HG03045 (cell line): ENCODE results near the gene CD276.

ENCODE experiments used
- ATAC-seq: cut with Tn5 transposase; IDR thresholded peaks from one replicate; pipeline ENCODE4 v1.9.1; 2021; ENCODE audit warnings: mild to moderate bottlenecking, moderate library complexity; ENCODE audit not compliant: unreplicated experiment

CD276 gene

DNA sequence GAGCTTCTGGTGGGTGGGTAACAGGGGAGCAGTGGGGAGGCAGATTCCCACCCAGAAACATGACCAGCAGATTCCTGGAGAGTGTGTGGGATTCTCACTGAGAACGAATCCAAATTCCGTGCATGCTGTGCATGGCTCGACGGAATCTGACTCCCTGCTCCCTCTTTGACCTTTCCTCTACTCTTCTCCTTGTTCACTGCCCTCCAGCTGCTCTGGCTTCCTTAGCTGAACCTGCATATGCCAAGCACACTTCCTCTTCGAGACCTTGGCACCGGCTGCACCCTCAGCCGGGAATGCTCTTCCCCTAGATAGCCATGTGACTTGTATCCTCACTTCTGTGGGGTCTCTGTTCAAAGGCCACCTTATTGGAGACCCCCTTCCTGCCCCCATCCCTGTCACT lies 62.7 kb downstream of the CD276 start:
- no peak for ATAC-seq

DNA sequence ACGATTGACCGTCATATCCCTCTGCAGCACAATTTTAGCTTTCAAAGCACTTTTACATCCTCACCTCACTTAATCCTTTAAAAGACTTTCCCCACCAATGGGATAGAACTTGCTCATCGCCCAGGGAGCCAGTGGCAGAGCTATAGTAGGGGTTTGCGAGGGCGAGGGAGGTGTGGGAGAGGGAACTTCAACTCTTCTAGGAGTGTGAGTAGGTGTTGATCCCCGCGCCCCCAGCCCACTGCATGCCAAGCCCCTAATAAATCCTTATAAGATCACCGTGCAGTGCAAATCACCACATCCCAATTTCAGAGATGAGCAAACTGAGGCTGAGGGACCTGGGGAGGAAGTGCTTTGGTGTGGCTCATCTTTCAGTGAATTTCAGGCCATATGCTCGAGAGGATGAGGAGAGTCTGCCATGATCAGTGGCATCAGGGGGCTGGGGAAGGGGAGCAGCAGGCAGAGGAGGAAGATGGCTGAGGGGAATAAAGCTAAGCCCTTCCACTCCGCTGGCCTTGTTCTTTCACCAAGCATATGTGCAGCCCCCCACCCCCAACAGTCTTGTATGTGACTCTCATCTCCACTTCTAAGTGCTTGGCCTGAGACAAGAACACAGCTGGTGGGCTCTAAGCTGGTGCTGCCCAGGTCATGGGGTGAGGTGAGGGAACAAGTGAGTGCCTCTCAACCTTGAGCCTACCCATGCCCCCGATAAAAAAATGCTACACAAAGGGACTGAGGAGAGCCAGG lies 63.8 kb downstream of the CD276 start:
- ATAC-seq = no peak

DNA sequence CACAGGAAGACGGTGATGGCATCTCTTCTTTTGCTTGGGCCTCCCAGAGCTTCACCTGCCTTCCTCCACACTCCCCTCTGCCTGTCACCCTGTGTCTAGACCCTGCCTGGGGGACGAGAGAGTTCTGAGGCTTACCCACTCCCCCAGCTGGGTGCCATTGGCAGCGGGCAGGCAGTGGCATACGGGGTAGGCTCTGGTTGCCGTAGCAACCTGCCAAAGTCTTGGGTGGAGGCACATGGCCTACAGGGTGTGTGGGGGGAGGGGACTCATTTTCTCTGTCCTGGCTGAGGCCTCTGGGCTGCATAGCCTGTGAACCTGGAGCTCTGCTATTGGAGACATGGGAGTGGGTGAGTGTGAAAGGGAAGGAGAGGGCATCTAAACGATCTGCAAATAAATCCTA lies 64.5 kb downstream of the CD276 start:
- ATAC-seq = no peak

DNA sequence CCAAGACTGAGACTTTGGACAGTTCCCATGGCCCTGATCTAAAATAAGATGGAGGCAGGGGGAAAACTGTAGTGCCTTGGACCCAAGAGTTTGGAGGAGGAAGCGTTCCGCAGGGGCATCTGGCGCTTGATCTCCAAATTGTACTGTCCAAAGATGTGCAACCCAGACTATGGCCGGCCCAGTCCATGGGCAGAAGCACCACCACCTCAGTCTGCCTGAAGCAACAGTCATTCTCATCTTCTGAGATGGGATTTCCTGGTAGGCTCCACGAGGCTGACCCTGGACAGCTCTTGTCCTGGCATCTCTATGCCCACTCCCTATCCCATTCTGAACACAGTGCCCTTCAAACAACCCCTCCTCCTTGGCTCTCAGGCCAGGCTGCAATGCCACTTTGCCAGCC lies 65.3 kb downstream of the CD276 start:
- ATAC-seq = no peak

DNA sequence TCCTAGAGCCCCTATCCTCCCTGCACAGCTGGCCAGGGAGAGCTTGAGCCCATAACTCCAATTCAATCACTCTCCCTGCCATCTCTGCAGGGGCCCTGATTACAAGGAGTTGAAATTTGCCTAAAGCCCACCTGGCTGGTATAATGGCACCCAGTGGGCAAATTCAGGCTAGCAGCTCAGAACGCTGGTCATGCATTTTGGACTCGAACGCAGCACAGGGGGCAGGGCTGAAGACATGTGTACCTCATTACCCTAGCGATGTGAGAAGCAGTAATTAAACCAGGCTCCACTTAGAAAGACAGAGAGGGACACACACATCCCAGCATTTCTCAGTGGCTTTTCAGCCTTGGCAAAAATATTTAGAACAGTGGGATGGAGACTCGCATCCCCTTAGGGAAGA lies 65.8 kb downstream of the CD276 start:
- ATAC-seq = no peak

DNA sequence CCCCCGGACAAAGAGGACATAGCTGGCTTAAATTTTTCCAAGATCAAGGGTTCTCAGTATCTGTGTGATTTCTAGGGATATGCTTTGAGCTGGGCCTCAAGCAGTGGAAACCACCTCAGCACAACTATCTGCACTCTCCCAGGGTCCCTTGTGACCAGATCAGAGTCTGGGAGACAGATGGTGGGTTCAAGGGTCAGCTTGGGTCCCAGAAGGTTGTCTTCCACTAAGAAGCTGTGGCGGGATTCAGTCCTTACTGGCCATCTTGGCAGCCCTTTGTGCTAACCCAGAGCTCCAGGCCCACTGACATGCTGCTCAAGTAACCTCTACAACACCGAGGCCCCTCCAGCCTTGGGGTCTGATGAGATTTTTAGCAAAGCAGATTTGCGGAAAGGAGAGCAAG lies 66.3 kb downstream of the CD276 start:
- ATAC-seq = no peak

DNA sequence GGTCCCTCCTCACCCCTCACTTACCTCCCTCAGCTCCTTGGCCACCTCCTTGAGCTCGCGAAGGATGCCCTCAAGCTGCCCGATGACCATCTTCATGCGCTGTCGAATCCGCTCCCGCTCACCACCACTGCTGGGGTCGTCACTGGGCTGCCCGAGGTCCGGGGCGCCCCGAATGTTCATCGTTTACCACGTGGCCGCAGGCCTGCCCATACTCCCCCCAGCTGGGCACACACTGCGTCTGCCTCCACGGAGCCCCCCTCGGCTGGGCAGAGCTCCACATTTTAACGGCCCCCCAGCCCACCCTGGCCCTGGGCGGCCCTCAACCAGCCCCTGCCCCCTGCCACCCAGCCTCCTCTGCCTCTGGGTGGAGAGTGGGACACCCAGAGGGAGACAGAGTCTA lies 66.8 kb downstream of the CD276 start:
- no peak for ATAC-seq

DNA sequence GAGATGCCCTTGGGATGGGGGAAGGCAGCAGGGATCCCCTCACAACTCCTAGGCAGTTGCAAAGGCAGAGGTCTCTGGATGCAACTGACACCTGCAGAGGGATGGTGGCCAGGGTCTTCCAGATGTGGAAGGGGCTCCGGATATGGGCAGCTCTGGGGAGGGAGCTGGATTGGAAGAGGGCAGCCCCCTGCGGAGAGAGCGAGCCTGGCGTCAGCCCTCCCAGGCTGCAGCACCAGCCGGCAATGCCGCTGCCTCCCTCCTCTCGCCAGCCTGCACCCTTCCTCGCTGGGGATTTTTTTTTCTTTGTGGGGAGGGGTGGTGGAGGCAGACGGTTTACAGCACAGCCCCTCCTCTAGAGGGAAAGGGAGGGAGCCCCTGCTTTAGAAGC lies 67.3 kb downstream of the CD276 start:
- ATAC-seq = no peak

DNA sequence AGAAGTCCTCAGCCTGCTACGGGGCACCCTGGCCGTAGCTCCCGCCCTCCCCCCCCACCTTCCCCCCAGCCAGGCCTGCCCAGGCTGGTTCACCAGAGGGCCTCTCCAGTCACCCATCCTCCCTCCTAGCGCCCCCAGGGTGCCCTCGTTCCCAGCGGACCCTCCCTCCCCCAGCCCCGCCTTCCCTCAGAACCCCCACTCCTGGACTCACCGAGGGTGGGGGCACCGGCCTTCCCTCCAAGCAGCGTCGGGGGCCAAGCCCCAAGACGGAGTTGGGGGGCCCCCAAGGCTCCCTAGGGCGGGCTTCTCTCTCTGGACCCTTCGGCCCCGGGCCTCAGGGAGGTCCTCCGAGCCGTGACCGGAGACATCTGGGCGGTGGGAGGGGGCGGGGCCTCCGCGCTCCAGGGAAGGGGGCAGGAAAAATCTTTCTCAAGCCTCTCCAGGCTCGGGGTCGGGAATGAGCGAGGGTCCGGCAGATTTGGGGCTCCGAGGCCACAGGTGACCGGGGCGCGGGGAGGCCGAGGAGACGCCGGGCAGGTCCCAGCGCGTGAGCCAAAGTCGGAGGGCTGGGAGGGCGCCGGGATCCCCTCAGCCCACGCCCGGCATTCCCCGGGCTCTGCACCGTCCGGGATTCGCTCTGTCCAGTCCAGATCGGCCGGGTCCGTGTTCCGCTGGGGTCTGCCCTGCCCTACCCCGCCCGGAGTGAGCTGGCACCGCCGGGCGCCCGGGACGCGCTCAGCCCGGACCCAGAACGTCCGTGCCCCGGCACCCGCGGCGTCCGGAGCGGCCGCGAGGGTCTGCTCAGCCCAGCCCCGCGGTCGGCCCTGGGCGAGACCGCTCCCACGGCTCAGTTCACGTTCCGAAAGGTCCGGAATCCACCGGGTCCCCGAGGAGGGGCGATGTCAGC lies 68.0 kb downstream of the CD276 start:
- ATAC-seq = no peak

DNA sequence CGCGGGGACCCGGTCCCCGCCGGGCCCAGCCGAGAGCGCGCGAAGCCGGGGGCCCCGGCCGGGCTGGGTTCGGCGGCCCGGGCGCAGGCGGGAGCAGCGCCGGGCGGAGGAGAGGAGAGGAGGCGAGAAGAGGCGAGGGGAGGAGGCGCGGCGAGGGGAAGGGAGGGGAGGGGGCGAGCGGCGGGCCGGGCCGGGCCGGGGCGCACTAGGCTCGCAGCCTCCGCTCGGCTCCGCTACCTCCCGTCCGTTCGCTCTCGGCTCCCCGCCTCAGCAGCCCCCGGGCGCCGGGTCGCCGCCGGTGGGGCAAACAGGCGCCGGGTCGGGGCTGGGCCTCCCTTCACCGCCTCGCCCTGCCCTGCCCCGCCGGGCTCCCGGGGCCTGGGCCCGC lies 68.6 kb downstream of the CD276 start:
- no peak for ATAC-seq

DNA sequence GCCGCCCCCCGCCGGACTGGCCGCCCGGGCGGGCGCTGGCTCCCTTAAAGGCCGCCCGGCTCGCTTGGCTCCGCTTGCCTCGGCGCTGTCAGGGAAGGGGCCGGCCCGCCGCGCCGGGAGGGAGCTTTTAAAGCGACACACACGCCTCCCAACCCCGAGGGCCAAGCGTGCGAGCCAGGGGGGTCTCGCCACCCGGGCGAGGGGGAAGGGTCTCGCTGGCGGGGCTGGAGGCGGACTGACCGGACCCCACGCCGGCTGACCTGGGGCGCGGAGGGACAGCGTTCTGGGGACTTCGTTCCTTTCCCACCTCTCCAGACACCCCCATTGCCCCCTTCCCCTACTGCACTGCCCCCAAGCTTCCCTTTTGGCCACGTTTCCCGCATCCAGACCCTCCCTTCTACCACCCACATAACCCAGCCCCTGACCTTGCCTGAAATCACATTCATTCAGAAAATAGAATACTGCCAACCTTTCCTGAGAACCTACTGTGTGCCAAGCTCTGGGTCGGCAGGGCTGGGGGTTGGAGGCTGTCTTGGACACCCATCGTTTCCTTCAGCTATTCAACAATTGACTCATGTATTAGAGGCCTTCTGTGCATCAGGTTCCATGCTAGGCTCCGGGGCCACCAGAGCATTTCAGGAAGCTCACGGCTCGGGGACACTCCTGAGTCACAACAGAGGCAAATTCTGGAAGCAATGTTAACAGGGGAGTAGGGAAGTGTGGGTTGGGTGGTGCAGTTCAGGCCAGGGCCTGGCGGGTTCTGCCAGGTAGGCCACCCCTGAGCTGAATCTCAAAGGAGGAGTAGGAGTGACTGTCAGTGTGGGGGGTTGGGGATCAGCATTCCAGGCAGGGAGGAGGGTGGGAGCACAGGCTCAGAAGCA lies 69.3 kb downstream of the CD276 start, which contains the start of gene INSYN1:
INSYN1 (minus strand) TSS at position 102 of the 881 bp plus-strand sequence. CDS start 2,221 bp downstream, outside the sequence.
- no peak for ATAC-seq

DNA sequence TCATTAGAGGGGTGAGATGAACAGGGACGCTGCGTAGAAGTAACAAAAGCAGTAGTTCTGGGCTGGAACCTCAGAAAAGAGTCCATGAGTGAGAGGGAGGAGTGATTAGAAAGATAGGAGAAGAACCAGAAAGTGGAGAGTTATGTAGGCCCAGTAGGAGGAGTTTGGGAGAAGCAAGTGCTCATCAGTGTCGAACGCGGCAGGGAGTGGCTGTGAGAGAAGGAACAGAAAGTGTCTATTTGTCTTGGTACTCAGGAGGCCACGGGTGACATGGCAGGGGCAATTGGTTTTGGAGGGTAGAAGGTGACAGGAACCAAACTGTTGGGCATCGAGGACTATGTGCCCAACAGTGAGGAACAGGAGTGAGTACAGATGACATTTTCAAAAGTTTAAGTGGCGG lies 70.3 kb downstream of the CD276 start:
- ATAC-seq = no peak

DNA sequence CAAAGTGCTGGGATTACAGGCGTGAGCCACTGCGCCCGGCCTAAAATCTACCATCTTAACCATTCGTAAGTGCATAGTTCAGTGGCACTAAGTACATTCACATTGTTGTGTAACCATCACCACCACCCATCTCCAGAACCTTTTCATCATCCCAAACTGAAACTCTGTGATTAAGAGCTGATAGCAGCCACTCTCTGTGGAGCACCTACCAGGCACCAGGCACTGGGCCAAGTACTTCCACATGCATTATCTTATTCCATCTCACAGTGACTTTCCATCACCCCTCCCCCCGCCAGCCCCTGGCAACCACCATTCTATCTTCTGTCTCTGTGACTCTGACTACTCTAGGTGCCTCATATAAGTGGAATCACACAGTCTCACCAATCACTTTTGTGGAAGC lies 71.3 kb downstream of the CD276 start:
- no peak for ATAC-seq

DNA sequence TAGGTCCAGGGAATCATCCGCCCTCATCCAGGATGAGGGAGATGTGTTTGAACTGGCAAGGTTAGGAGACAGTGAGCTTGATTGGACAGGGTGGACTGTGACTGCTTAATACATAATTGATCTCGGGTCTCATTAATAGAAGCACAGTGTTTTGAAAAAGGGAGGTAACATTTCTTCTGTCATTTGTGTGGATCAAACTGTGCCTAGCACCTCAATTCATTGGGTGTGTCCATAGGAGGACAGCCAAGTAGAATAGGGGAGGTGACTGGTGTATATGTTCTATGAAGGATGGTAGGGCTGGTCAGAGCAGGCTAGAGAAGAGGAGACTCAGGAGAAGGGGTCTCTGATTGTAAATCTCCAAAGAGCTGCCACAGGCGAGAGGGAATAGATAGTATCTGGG lies 71.8 kb downstream of the CD276 start:
- ATAC-seq = no peak

DNA sequence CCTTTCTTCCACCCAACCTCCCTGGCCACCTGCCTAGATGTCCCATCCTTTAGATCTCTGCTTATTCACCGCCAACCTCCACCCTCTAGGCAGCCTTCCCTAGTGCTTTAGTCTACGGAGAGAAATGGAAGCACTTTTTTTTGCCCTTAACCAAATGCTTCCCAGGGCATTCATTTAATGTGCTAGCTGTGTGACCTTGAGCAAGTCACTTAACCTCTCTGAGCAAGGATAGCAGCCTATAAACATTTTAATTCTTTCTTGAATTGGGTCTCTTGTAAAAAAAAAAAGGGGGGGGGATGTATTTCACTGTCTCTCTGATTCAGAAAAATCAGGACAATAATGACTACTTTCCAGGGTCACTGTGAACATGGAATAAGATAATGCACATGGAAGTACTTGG lies 72.2 kb downstream of the CD276 start:
- ATAC-seq = no peak

DNA sequence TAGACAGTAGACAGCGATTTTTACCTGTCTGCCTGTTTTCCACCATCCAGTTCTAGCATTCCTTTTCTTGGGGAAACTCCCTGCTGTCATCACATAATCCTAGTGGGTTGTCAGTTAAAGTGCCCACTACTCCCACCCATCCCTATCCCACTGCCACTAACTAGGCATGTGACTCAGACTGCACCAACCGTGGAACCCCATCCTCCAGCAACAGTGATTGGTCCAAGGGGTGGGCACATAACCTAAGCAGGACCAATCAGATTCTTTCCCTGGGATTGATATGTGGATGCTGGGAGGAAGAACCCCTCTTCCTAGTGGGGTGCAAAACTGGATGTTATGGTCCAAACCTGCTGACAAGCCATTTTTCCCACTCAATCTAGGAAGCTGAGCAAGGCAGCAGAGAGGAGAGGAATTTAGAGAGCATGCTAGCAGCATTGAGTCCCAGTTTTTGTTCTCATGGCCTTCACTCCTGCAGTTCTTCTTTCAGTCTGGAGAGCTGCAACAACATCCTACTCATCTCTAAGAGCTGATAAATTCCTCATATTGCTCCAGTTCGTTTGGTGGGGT lies 72.8 kb downstream of the CD276 start:
- no peak for ATAC-seq

DNA sequence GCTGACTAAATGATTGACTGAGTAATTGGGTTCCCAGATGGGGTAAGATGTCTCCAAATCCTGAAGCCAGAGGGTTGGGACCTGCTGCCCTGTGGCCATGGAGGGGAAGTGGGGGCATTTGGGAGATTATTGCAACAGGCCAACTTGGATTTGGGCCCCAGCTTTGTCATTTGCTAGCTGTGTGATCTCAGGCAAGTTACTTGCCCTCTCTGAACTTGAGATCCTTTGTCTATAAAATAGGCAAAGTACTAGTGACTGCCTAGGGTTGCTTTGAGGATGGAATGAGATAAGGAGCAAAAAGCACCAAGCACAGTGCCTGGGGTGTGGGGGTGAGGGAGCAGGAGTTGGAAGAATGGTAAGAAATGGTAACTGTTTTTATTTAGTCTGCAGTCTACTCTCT lies 73.4 kb downstream of the CD276 start:
- no peak for ATAC-seq

DNA sequence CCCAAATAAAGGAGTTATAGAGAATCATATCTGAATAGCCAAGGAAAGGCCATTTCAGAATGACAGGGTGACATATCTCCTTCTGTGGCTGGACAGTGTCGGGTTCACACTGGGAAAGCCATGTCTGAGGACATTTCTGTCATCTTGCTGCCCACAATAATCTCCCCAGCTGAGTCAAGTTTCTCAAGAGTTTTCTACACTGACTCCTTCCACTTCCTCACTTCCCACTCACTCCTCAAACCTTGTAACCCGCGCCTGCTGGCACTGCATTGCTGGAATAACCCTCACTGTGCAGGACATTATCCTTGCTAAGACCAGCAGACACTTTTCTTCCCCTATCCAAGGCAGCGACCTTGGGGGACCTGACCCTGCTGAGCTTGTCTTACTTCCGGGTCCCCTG lies 74.3 kb downstream of the CD276 start:
- ATAC-seq = no peak

DNA sequence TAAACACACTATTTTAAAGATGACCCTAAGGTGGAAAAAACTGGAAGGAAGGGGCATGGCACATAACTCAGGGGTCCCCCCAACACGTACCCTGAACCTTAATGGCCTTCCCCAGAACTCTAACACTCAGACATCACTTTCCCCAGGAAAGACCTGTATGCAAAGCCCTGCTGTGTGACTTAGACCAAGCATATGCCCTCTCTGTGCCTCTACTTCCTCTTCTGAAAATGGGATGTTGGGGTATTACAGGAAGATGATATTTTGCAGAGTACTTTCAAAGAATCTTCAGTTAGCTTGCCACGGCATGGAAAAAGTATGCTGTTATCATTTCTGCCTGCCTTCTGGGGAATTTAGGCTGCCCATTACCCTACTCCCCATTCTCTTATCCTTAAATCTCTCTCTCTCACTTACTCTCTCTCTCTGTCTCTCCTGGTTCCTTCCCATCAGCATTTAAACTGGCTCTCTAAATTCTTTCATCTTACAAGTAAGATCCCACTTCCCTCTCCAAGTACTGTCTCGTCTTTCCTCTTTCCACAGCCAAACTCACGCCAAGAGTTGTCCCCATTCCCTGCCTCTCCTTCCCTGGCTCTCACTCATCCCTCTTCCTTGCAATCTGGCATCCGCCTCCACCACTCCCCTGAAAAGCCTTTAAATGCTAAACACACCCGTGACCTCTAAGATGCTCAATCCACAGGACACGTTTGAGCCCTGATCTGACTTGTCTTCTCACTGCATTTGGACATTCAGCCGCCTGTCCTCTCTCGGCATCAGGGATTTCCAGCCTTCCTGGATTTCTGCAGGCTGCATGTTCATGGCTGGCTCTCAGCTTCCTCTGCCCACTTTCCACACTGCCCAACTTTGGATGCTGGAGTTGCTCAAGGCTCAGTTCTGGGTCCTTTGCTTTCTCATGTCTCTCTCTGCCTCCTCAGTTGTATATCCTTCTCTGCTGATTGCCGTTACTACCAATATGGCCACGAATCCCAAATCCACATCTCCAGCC lies 76.4 kb downstream of the CD276 start:
- no peak for ATAC-seq

DNA sequence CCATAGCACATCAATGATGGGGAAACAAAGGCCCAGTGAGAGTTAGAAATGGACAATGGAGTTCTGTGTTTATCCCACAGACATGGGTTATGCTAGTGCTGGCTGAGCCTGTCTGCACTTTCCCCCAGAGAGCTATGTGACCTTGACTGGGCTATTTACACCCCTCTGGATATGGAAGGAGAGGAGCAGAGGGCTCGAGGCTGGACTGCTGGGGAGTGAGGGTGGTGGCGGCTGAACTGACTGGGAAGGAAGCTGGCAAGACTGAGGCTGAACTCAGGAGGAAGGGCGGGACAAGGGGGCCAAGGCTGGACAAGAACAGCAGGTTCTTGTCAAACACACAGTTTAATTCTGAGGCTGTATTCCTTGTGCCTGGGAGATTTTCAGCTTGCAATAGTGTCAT lies 79.7 kb downstream of the CD276 start:
- ATAC-seq = no peak
